Caki2 (cell line): ENCODE data around the gene ELN. TPM values are rescaled to one million over a fixed set of nuclear protein-coding genes. Genes with fewer than 3 reads are reported as not detected.

ENCODE experiments used
- DNase-seq: peaks from one replicate; pipeline ENCODE4 v3.0.0-alpha.2; 2015; ENCODE audit warnings: low read depth
- in situ Hi-C: cut with HindIII; loops from 2 replicates; pipeline ENCODE4 v1.10.0; 2016; ENCODE audit warnings: low sequenced_read_pairs, low pct_unique_long_range_greater_than_20kb, mixed read lengths
- total RNA-seq: library from RNA; depleted of rRNA; stranded (reverse); fragments of >200 nt; shearing (Covaris generic); gene quantifications from 2 replicates; pipeline ENCODE4 v1.2.3, GENCODE V29; 2014; ENCODE audit warnings: low replicate concordance

Gene ELN
- total RNA-seq, 1 experiment from 2014 or later, result 0.27 TPM

- in situ Hi-C loops, result no loop called here
- DNase-seq, result no peak
These were observed 41.1 kb downstream of the ELN start for GRCh38 chr7:74069086-74069541.

GRCh38 chr7:74069790-74070618 is 42.0 kb downstream of the ELN start:
- in situ Hi-C loops, result no loop called here
- DNase-seq, result no peak

DNA sequence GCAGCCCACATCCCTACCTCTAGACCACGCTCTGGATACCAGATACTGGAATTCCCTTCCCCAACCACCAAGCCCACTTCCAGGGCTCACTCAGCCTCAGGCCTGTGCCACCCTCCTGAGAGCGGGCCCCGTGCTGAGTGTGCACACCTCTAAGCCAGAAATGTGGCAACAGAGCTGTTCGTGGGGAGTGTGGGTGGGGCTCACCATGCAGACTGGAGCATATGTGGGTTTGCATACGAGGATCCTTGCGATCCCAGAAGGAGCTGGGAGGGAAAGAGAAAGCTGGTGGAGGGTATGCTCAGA is 42.6 kb downstream of the ELN start:
- DNase-seq, result no peak
- in situ Hi-C loops, result no loop called here

DNA sequence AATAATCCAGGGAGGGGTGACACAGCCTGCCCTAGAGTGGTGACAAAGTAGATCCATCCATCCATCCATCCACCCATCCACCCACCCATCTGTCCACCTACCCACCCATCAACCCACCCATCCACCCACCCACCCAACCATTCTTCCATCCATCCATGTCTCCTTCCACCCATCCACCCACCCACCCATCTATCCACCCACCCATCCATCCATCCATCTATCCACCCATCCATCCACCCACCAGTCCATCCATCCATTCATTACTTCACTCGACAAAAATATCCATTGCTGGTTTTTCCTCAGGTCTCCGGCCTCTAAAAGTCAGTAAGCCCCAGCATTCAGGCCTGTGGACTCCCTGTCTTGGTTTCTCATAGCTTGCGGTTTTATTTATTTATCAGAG is 43.1 kb downstream of the ELN start:
- no peak for DNase-seq
- in situ Hi-C loops, result no loop called here

DNA sequence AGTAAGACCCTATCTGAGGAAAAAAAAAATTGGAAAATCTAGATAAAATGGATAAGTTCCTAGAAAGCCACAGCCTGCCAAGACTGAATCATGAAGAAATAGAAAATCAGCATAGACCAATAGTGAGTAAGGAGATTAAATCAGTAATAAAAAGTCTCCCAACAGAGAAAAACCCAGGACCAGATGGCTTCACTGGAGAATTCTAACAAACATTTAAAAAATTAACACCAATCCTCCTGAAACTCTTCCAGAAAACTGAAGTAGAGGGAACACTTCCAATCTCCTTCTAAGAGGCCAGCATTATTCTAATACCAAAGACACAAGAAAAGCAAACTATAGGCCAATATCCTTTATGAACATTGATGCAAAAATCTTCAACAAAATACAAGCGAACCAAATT is 46.8 kb downstream of the ELN start:
- no peak for DNase-seq
- in situ Hi-C loops, result no loop called here

DNA sequence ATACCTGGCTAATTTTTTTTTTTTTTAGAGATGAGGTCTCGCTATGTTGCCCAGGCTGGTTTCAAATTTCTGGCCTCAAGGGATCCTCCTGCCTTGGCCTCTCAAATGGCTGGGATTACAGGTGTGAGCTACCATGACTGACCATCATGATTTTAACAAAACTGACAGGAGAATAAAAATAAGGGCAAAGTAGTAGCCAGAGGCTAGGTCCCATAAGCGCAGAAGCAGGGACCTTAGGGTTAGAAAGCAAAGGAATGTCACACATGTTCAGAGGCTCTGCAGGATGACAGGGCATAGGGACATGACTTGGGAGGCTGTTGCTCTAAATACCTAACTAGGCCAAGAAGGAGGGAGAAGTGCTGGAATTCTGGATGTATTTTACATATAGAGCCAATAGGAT is 50.5 kb downstream of the ELN start:
- in situ Hi-C loops, result no loop called here
- no peak for DNase-seq

- no peak for DNase-seq
These were observed 54.8 kb downstream of the ELN start for GRCh38 chr7:74082770-74083116.

DNA sequence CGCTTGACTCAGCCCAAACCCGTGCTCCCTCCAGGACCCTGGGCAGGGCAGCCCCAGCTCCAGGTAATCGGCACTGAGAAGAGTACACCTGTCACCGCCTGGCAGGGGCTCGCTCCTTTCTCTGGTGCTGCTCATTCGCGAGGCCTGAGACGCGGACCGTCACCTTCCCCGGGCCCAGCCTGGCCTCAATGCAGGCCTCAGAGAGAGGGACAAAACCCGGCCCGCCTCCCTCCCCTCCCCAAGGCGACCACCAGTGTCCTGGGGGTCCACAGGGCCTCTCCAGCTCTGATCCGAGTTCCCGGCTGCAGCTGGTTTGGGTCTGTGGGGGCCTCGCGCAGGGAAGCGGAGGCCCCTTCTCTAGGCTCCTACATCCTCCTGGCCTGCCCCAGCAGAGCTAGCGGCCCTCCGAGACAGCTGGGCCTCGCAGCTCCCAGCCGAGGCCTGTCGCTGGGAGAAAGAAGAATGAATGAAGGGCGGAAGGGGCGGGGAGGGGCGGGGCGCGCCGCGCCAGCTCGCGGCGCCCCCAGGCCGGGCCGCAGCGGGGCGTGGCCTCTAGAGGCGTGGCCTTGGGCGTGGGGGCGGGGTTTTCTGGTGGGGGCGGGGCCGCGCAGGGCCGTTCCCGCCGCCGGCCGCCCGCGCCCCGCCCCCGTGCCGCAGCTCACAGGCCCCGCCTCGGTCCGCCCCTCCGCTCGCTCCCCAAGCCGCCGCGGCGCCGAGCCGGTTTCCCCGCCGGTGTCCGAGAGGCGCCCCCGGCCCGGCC is 55.3 kb downstream of the ELN start, which contains the start of gene LIMK1:
TSS of gene LIMK1 (plus strand) at position 688 of the 760 bp plus-strand sequence. CDS start 187 bp downstream, outside the sequence.
- DNase-seq, result peak; percentile 70
- in situ Hi-C loops, result no loop called here

More at GRCh38 chr7:74082770-74083116, 54.8 kb downstream of the ELN start:
- in situ Hi-C loops, result no loop called here

DNA sequence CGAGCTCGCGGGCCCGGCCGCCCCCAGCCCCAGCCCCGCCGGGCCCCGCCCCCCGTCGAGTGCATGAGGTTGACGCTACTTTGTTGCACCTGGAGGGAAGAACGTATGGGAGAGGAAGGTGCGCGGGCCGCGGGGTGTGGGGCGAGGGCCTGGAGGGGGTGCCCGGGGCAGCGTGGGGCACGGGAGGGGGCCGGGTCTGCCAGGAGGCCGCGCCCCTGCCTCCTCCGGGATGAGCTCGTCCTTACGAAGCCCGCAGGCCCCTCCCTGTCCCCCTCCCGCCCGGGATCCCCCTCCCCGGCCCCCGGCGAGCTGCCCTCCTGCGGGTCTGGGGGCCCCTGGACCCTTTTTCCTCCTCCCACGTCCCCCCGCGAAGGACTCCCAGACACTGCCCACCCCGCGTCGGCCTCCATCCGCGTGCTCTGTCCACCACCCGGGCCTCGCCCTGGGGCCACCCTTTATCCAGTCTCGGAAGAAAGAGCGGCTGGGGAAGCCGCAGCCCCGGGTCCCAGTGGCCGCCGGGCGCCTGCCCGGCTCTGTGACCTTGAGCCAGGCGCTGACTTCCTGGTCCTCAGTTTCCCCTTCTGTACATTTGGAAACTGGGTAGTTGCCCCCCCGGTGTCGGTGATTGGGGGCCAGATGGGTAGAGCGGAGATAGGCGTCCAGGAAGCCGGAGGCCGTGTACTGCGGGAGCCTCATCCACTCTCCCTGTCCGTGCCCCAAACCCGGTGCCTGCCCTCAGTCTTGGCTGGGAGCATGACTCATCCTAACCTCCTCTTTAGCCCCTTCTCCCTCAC is 56.2 kb downstream of the ELN start:
- DNase-seq, result peak; percentile 32

DNA sequence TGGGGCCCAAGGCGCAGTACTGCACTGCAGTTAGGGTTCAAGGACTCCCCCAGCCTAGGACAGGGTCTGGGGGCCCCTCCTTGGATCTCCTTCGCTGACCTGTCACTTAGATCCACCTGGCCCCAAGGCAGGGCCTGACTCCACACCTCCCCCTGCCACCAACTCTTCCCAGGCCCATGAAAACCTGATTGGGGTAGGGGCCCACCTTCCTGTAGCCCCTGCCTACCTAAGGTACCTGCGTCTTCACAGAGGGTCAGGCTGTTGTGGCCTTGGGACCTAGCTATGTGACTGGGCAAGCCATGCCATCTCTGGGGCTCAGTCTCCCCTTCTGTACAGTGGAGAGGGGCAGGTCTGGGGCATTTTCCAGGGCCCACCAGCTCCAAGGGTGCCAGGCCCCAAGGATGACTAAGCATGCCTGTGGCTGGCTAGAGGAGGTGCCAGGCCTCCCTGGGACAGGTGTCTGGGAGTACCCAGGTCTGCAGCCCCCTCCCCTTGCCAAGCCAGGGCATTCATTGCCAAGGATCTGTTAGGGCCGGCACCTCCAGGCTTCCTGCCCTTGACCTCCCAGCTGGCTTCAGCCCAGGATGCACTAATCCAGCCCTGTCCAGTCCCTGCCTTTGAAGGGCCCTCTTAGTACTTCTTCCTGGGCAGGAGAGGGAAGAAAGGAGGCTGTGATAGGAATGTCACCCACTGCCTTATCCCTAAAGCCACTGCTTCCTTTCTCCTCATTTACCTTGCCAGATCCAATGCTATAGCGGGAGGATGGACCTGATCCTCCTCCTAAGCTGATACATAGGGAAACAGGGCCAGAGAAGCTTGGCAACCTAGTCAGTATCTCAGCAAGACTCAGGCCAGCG is 57.0 kb downstream of the ELN start:
- in situ Hi-C loops, result no loop called here
- no peak for DNase-seq

More for the DNA sequence above, 56.2 kb downstream of the ELN start:
- in situ Hi-C loops, result no loop called here

DNA sequence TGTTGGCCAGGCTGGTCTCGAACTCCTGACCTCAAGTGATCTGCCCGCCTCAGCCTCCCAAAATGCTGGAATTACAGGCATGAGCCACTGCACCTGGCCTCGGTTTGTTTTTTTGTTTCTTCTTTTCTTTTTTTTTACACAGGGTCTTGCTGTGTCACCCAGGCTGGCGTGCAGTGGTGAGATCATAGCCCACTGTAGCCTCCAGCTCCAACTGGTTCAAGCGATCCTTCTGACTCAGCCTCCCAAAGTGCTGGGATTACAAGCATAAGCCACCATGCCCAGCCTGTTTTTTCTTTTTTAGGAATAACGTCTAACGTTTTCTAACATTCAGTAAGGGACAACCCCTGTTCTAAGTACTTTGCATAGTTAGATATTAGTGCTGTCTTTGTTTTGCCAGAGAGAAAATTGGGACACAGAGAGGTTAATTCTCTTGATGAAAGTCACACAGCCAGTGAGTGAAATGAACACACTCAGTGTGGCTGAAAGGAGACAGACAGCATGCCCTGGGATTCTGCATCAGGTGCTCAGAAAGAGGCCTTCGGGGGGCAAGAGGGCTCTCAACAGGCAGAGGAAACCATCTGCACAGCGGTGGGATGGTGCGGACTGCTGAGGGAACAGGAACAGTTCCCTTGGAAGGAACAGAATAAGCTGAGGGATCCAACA is 59.9 kb downstream of the ELN start:
- in situ Hi-C loops, result no loop called here
- DNase-seq, result no peak

DNA sequence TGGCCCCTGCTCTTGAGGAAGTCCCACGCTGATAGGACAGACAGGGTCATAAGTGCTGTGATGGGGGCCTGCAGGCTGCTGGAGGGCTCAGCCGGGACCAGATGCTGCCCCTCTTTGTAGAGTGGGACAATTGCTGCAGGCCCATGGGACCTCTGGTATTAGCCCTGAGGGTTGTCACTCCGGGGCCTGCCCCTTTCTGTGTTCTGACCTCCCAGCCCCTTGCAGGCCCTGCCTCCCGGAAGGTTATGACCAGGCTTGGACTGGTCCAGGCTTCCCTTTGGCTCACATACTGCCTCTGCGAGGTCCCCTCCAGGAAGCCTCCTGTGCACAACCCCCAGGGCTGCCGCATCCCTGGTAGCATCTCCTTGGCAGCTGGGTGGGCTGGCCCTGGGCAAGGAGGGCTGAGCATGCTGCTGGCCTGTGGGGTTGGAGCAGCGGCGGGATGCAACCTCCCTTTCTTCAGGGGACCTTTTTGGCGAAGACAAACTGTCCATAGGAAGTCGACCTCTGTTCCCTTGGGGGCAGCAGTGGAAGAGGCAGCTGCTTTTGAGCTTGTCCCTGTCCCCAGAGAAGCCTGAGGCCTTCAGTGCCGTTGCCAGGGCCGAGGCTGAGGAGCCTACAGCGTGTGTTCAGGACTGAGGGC is 64.5 kb downstream of the ELN start:
- in situ Hi-C loops, result no loop called here
- no peak for DNase-seq

DNA sequence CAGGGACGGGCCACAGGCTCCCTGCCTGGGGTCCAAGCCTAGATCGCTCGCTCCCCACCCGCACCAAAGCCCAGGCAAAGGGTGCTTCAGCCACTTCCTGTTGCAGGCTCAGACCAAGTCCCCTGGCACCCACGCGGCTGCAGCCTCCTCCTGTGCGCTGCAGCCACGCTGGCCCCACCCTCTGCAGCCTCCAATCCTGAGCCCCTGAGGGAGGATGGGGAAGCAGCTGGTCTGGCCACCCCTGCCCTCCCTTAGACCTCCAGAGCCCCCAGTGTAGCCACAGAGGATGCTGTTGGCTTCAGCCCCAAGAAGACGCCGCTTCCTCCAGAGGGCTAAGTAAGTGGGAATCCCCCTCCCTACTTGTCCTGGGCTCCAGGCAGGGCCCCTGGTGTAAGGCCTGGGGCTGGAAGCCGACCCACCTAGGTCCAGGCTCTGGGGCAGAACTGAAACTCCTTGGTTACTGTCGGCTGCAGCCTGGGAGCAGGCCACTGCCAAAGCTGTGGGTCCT is 65.0 kb downstream of the ELN start:
- DNase-seq, result no peak
- in situ Hi-C loops, result no loop called here

GRCh38 chr7:74093671-74094223 is 65.8 kb downstream of the ELN start:
- no peak for DNase-seq
- in situ Hi-C loops, result no loop called here

GRCh38 chr7:74094224-74095101 is 66.5 kb downstream of the ELN start:
- in situ Hi-C loops, result no loop called here

DNA sequence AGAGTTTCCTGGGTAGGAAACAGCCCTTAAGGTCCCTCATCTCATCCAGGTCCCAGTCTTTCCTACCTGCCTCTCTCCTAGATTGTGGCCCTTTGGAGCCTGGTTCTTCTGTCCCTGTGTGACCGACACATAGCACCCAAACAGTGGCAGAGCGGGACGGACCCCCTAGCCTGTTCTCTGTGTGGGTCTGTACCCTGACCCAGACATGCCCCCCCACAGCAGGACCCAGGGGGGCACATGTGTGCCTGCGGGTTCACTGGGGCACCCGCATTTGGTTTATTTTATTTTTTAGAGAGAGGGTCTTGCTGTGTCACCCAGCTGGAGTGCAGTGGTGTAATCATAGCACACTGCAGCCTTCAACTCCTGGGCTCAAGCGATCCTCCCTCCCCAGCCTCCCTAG is 67.2 kb downstream of the ELN start:
- in situ Hi-C loops, result no loop called here
- no peak for DNase-seq

More at GRCh38 chr7:74094224-74095101, 66.5 kb downstream of the ELN start:
- DNase-seq, result peak; percentile 78
